D721Med (cell line): ENCODE measurements around the gene MAST4.

Source experiments
- DNase-seq: peaks from one replicate; pipeline ENCODE4 v3.0.0; 2011; ENCODE audit warnings: low spot score; ENCODE audit not compliant: insufficient read length
- FAIRE-seq: peaks from 2 replicates; lab custom pipeline; 2011; peaks lifted over from hg19 to GRCh38; lab: Jason Lieb, UNC
- TF ChIP-seq, protein P1 (sequence below): IDR thresholded peaks from 2 replicates; pipeline ENCODE4 v1.5.1; 2012; ENCODE audit warnings: mild to moderate bottlenecking, control low read depth; ENCODE audit not compliant: insufficient read depth; ENCODE audit errors: missing control alignments

Gene MAST4

DNA sequence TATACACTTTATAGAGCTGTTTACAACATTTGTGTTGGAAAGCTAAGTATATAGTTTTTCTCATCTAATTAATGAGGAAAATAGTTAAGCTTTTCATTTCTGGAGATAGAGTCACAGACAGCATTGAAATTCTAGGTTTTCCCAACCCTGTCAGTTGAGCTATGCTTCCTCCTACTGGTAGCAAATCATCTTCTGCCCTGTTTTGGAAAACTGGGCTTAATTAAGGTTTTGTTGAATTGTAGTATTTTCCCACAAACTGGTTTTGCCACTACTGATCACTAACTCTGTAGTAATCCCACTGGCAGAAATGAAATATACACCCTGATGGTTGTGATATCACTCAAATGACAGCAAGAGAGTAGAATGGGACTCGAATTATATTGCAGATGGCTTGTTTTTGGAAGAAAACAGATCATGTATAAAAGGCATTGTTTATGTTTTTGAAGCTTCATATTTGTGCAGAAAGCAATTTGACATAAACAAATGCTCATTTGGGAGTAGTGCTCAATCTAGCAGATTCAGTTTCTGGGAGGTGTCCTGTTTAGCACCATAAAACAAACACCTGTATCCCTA, 553.8 kb downstream of the MAST4 start:
- TF ChIP-seq, protein P1, sequence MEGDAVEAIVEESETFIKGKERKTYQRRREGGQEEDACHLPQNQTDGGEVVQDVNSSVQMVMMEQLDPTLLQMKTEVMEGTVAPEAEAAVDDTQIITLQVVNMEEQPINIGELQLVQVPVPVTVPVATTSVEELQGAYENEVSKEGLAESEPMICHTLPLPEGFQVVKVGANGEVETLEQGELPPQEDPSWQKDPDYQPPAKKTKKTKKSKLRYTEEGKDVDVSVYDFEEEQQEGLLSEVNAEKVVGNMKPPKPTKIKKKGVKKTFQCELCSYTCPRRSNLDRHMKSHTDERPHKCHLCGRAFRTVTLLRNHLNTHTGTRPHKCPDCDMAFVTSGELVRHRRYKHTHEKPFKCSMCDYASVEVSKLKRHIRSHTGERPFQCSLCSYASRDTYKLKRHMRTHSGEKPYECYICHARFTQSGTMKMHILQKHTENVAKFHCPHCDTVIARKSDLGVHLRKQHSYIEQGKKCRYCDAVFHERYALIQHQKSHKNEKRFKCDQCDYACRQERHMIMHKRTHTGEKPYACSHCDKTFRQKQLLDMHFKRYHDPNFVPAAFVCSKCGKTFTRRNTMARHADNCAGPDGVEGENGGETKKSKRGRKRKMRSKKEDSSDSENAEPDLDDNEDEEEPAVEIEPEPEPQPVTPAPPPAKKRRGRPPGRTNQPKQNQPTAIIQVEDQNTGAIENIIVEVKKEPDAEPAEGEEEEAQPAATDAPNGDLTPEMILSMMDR: peak; percentile 75
- no peak for FAIRE-seq
- DNase-seq: no peak

DNA sequence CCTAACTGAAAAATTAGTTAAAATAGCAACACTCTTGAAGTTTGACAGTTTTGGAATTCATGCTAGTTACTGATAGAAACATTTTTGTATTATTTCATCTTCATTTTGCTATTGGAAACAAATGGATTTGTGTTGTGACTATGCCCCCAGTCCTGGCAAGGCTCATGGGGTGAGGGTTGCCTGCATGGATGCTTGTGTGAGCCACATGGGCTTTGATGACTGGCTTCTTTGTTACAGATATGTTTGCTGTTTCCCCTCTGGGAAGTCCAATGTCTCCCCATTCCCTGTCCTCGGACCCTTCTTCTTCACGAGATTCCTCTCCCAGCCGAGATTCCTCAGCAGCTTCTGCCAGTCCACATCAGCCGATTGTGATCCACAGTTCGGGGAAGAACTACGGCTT, 556.2 kb downstream of the MAST4 start:
- FAIRE-seq: no peak
- TF ChIP-seq, protein P1: no peak

DNA sequence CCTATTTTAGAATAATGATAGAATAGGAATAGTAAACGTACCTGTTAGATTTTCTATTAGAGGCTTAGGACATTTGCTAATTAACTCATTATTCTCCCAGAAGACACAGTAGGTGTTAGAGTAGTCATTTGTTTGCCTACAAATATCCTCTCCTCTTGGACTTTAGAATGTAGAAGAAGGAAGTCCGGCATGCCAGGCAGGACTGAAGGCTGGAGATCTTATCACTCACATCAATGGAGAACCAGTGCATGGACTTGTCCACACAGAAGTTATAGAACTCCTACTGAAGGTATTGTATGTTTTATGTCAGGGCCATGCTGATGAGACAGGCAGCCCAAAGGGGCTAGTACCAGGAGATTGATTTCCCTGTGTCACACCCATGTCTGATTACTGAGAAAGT, 557.1 kb downstream of the MAST4 start:
- DNase-seq (no peak), FAIRE-seq (no peak)

More for the DNA sequence above, 556.2 kb downstream of the MAST4 start:
- DNase-seq: no peak

DNA sequence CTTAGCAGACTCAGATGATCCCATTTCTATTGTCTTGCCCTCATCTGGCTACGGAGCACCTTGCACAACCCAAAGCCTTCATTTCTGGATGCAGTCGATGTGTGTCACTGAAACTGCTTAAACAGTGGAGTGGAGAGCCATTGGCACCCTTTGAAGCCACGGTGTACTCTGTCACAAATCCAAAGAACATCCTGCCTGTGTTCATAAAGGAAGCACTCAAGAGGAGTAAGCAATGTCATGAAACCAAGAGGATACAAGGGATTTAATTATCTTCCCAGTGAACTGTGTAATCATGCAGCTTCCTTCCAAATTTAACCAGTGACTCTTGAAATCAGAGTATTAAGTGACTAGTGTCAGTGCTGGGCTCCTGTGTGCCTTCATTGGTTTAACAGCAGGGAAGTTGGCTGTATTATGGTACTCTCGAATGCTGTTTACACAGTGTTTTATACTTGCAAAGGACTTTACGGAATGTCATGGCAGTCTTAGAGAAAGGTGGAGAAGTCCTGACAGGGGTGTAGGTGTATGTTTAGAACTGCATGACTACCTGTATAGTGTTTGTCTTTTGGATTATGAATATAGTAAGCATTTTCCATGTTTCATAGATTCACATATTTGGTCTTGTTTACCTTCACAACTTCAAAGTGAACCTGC, 558.5 kb downstream of the MAST4 start:
- DNase-seq (no peak), FAIRE-seq (no peak)
- TF ChIP-seq, protein P1: no peak

More for the DNA sequence above, 557.1 kb downstream of the MAST4 start:
- TF ChIP-seq, protein P1: no peak

DNA sequence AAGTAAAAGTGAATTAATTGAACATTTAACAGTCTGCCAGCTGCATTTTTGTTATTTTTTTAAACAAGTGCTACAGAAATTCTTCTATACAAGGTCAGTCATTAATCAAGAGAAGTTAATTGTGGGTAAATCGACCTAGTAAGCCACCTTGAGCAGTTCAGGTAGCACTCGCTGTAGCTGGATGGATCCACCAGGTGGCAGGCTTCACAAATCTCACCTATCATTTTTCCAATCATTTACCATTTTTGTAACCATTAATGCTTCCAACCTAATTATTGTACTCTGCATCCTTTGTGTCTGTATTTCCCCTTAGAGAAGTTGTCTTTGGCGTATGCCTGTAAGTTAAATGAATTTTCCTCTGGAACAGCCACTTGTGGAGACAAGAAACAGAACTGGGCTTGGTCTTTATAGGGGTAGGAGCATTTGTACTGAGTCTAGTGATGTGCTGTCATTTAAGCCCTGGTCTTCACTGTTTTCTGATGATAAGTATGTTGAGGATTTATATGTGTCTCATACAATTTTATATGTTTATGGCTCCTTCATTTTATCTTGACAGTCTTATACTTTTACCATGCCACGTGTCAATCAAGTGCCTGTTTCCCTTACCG, 560.9 kb downstream of the MAST4 start:
- DNase-seq (no peak), FAIRE-seq (peak; percentile 69)
- TF ChIP-seq, protein P1: peak; percentile 69

DNA sequence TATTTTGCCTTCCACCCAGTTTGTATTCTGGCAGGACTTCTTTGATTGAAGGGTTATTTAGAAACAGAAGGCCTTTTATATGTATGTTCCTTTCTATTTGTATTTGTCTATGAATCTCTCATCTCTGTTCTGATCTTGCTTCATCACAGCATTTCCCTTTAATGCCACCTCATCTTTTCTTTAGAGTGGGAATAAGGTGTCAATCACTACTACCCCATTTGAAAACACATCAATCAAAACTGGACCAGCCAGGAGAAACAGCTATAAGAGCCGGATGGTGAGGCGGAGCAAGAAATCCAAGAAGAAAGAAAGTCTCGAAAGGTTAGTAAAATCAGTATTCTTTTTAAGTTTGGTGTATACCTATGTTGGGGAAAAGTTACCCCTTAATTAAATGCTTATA, 564.1 kb downstream of the MAST4 start:
- TF ChIP-seq, protein P1: no peak
- FAIRE-seq (no peak), DNase-seq (no peak)

DNA sequence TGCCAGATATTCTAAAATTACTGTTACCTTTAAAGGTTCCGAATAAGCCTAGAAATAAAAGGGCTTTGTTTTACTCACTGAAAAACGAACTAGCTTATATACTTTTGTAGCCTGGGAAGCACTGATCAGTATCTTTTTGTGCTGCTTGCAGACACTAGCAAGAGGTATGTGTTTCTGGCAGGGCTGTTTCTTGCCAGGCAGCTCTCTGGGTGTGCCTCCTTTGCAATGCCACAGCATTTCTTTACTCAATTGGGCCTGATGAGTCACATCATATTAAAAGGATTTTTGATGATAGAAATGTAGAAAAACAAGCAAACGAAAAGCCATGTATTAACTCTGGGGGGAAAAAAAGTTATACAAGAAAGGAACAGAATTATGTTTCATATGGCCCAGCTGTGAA, 564.8 kb downstream of the MAST4 start:
- TF ChIP-seq, protein P1: no peak
- DNase-seq: no peak
- no peak for FAIRE-seq
